A549 (cell line): ENCODE data around the gene TMEM53. TPM values are rescaled to one million over a fixed set of nuclear protein-coding genes. Genes with fewer than 3 reads are reported as not detected.

Experiments
- ATAC-seq, 2 experiments: fragments of 200-7000 bp in 1 of 2; fragments of >200 bp in 1 of 2; cut with Nextera tagmentation in 1 of 2; cut with Tn5 transposase in 1 of 2; 3 replicates each; pipeline versions ENCODE4 v1.8.0 to v1.9.1; 2018 to 2020; ENCODE audit warnings: mild to moderate bottlenecking in 1 of 2, moderate library complexity in 1 of 2
- CTCF ChIA-PET: fragments of 300-600 bp; sonication (Branson Sonifier 250); formaldehyde crosslinking; extraction: SDS; loops from one replicate; lab custom pipeline; 2021; ENCODE audit warnings: antibody characterized with exemption, inconsistent platforms; lab: Yijun Ruan, JAX
- POLR2A ChIA-PET: fragments of 350-600 bp; formaldehyde crosslinking; extraction: SDS; loops from one replicate; lab custom pipeline; 2021; ENCODE audit warnings: antibody characterized with exemption, inconsistent platforms; lab: Yijun Ruan, JAX
- DNase-seq, 2 experiments: peaks; one replicate each; pipeline versions ENCODE4 v3.0.0 to v3.0.0-alpha.2; 2011 to 2016; ENCODE audit warnings: low read depth in 1 of 2, low spot score in 1 of 2
- FAIRE-seq: peaks from 2 replicates; lab custom pipeline; 2011; peaks lifted over from hg19 to GRCh38; lab: Jason Lieb, UNC
- H3K27ac ChIP-seq, 2 experiments: fragments of >200 bp; sonication (Bioruptor Twin); formaldehyde crosslinking; 3 replicates each; pipeline ENCODE4 v1.5.1; 2016 to 2017
- H3K4me1 ChIP-seq: fragments of >200 bp; sonication (Bioruptor Twin); formaldehyde crosslinking; 3 replicates; pipeline ENCODE4 v1.6.1; 2016
- H3K4me2 ChIP-seq: fragments of >200 bp; sonication (Bioruptor Twin); formaldehyde crosslinking; 3 replicates; pipeline ENCODE4 v1.6.1; 2016
- H3K4me3 ChIP-seq: fragments of >200 bp; sonication (Bioruptor Twin); formaldehyde crosslinking; 3 replicates; pipeline ENCODE4 v1.5.1; 2016
- H3K9me3 ChIP-seq: fragments of >200 bp; sonication (Bioruptor Twin); formaldehyde crosslinking; 3 replicates; pipeline ENCODE4 v1.6.1; 2016
- BHLHE40 ChIP-seq: IDR thresholded peaks from 2 replicates; pipeline ENCODE4 v1.6.1; 2012; ENCODE audit warnings: low read depth, low read length, inconsistent platforms
- EHF ChIP-seq: fragments of 250-450 bp; sonication (Bioruptor Pico); IDR thresholded peaks from 2 replicates; pipeline ENCODE4 v1.5.0; 2020; ENCODE audit warnings: mild to moderate bottlenecking
- EHMT2 ChIP-seq: fragments of 200-600 bp; sonication (generic); IDR thresholded peaks from 2 replicates; pipeline ENCODE4 v1.6.1; 2016; ENCODE audit warnings: antibody characterized with exemption, low read depth, mild to moderate bottlenecking, moderate library complexity
- EP300 ChIP-seq, 2 experiments: fragments of >200 bp; sonication (Bioruptor Twin); formaldehyde crosslinking; IDR thresholded peaks; 2 replicates in 1 of 2; 3 replicates in 1 of 2; pipeline ENCODE4 v1.6.1; 2016 to 2017
- HDAC2 ChIP-seq: fragments of 200-600 bp; sonication (generic); IDR thresholded peaks from 2 replicates; pipeline ENCODE4 v1.6.1; 2016
- HEYL ChIP-seq: fragments of 250-450 bp; sonication (Bioruptor Pico); IDR thresholded peaks from 2 replicates; pipeline ENCODE4 v1.8.0; 2021; ENCODE audit warnings: mild to moderate bottlenecking, moderate library complexity
- HOXB5 ChIP-seq: fragments of 250-450 bp; sonication (Bioruptor Pico); IDR thresholded peaks from 2 replicates; pipeline ENCODE4 v1.5.0; 2020; ENCODE audit warnings: mild to moderate bottlenecking, moderate library complexity
- KDM1A ChIP-seq: fragments of 200-600 bp; sonication (generic); IDR thresholded peaks from 2 replicates; pipeline ENCODE4 v1.6.1; 2016; ENCODE audit warnings: low read depth, mild to moderate bottlenecking
- KDM5A ChIP-seq: fragments of 200-600 bp; sonication (generic); IDR thresholded peaks from 2 replicates; pipeline ENCODE4 v1.6.1; 2016; ENCODE audit warnings: antibody characterized with exemption, mild to moderate bottlenecking
- MAFK ChIP-seq: fragments of 450-650 bp; IDR thresholded peaks from 2 replicates; pipeline ENCODE4 v1.6.1; 2014; ENCODE audit not compliant: partially characterized antibody
- MAZ ChIP-seq: fragments of 150-350 bp; IDR thresholded peaks from 2 replicates; pipeline ENCODE4 v1.6.1; 2014; ENCODE audit warnings: antibody characterized with exemption, low read depth, low read length, borderline replicate concordance
- MYC ChIP-seq: IDR thresholded peaks from 2 replicates; pipeline ENCODE4 v1.6.1; 2012; ENCODE audit warnings: mild to moderate bottlenecking, inconsistent platforms, low read length, improper control_type of control experiment, borderline replicate concordance
- NR3C1 ChIP-seq: fragments of >200 bp; sonication (Bioruptor Twin); formaldehyde crosslinking; IDR thresholded peaks from 3 replicates; pipeline ENCODE4 v1.6.1; 2017
- PHF8 ChIP-seq: fragments of 200-600 bp; sonication (generic); IDR thresholded peaks from 2 replicates; pipeline ENCODE4 v1.6.1; 2016; ENCODE audit warnings: low read depth, mild to moderate bottlenecking, antibody characterized with exemption, moderate library complexity, borderline replicate concordance
- POLR2A ChIP-seq: IDR thresholded peaks from 2 replicates; pipeline ENCODE4 v1.6.1; 2012; ENCODE audit warnings: mild to moderate bottlenecking, low read length
- POLR2AphosphoS2 ChIP-seq: conservative IDR thresholded peaks from 2 replicates; pipeline ENCODE4 v1.6.1; 2012; ENCODE audit warnings: low read length, improper control_type of control experiment, inconsistent platforms
- RAD21 ChIP-seq, 2 experiments: fragments of >200 bp in 1 of 2; sonication (Bioruptor Twin) in 1 of 2; formaldehyde crosslinking in 1 of 2; IDR thresholded peaks in 1 of 2; conservative IDR thresholded peaks in 1 of 2; 2 replicates in 1 of 2; 3 replicates in 1 of 2; pipeline ENCODE4 v1.6.1; 2012 to 2018; ENCODE audit warnings: inconsistent platforms in 1 of 2
- RARB ChIP-seq: fragments of 250-450 bp; sonication (Bioruptor Pico); IDR thresholded peaks from 2 replicates; pipeline ENCODE4 v1.8.0; 2021; ENCODE audit warnings: mild to moderate bottlenecking, moderate library complexity
- RCOR1 ChIP-seq: fragments of 150-350 bp; IDR thresholded peaks from 2 replicates; pipeline ENCODE4 v1.6.1; 2014; ENCODE audit warnings: antibody characterized with exemption, low read length, low read depth
- SREBF2 ChIP-seq: fragments of 450-650 bp; IDR thresholded peaks from 2 replicates; pipeline ENCODE4 v1.6.1; 2014; ENCODE audit warnings: mild to moderate bottlenecking, moderate library complexity
- TP53 ChIP-seq: fragments of 250-450 bp; sonication (Bioruptor Pico); IDR thresholded peaks from 2 replicates; pipeline ENCODE4 v1.5.0; 2021; ENCODE audit warnings: mild to moderate bottlenecking, moderate library complexity
- ZFP36 ChIP-seq: fragments of 450-650 bp; IDR thresholded peaks from 2 replicates; pipeline ENCODE4 v1.6.1; 2014; ENCODE audit warnings: borderline replicate concordance; ENCODE audit not compliant: partially characterized antibody
- WGBS: methylation state at CpG from one replicate; pipeline ENCODE4 v1.1.6; 2017; ENCODE audit errors: missing lambda C conversion rate; 5-methylcytosine and 5-hydroxymethylcytosine counted together
- polyA plus RNA-seq, 4 experiments: library from polyadenylated mRNA; depleted of rRNA in 3 of 4; stranded (reverse); fragments of >200 nt; fragmentation: RNase III in 1 of 4; extraction: RNeasy Plus Mini Kit Qiagen cat#74134 plus additional on column Dnase treatment in 1 of 4; gene quantifications; 2 replicates in 3 of 4; 3 replicates in 1 of 4; pipeline ENCODE4 v1.2.3, GENCODE V29; 2011 to 2017
- TF ChIP-seq, protein P1 (sequence below): fragments of >200 bp; sonication (Bioruptor Twin); formaldehyde crosslinking; IDR thresholded peaks from 2 replicates; pipeline ENCODE4 v1.6.1; 2016
- TF ChIP-seq, protein P2 (sequence below): IDR thresholded peaks from 2 replicates; pipeline ENCODE4 v1.6.1; 2012; ENCODE audit warnings: low read depth, borderline replicate concordance
- TF ChIP-seq, protein P3 (sequence below): IDR thresholded peaks from 2 replicates; pipeline ENCODE4 v1.6.1; 2012
- TF ChIP-seq, protein P4 (sequence below): fragments of 450-650 bp; IDR thresholded peaks from 2 replicates; pipeline ENCODE4 v1.6.1; 2014; ENCODE audit warnings: antibody characterized with exemption
- TF ChIP-seq, protein P5 (sequence below): IDR thresholded peaks from 2 replicates; pipeline ENCODE4 v1.6.1; 2012

The TMEM53 gene
- polyA plus RNA-seq, 2 of the 4 experiments (the other 2 are of a cell fraction), result 6.2 to 8.0 TPM

- ATAC-seq, result no peak
- TF ChIP-seq, protein P1, sequence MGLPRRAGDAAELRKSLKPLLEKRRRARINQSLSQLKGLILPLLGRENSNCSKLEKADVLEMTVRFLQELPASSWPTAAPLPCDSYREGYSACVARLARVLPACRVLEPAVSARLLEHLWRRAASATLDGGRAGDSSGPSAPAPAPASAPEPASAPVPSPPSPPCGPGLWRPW, result no peak
- TF ChIP-seq PHF8, result no peak
- TF ChIP-seq, protein P2, sequence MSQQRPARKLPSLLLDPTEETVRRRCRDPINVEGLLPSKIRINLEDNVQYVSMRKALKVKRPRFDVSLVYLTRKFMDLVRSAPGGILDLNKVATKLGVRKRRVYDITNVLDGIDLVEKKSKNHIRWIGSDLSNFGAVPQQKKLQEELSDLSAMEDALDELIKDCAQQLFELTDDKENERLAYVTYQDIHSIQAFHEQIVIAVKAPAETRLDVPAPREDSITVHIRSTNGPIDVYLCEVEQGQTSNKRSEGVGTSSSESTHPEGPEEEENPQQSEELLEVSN, result no peak
- TF ChIP-seq SREBF2, result no peak
- no peak for TF ChIP-seq EHMT2
- no peak for TF ChIP-seq MAFK
- TF ChIP-seq MAZ, result no peak
- no peak for TF ChIP-seq RAD21 (conservative IDR thresholded peaks at IDR 0.05 in 1 of 2, IDR thresholded peaks at IDR 0.05 in 1 of 2)
- no peak for TF ChIP-seq ZFP36
- TF ChIP-seq BHLHE40, result no peak
- no peak for TF ChIP-seq KDM5A
- TF ChIP-seq, protein P3, sequence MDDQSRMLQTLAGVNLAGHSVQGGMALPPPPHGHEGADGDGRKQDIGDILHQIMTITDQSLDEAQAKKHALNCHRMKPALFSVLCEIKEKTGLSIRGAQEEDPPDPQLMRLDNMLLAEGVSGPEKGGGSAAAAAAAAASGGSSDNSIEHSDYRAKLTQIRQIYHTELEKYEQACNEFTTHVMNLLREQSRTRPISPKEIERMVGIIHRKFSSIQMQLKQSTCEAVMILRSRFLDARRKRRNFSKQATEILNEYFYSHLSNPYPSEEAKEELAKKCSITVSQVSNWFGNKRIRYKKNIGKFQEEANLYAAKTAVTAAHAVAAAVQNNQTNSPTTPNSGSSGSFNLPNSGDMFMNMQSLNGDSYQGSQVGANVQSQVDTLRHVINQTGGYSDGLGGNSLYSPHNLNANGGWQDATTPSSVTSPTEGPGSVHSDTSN, result no peak
- TF ChIP-seq POLR2AphosphoS2, result no peak
- TF ChIP-seq, protein P4, sequence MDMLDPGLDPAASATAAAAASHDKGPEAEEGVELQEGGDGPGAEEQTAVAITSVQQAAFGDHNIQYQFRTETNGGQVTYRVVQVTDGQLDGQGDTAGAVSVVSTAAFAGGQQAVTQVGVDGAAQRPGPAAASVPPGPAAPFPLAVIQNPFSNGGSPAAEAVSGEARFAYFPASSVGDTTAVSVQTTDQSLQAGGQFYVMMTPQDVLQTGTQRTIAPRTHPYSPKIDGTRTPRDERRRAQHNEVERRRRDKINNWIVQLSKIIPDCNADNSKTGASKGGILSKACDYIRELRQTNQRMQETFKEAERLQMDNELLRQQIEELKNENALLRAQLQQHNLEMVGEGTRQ, result no peak
- no peak for TF ChIP-seq EHF (CRISPR knock-in tag)
- no peak for TF ChIP-seq HEYL (CRISPR knock-in tag)
- TF ChIP-seq MYC, result no peak
- TF ChIP-seq POLR2A, result no peak
- no peak for TF ChIP-seq NR3C1
Measured at GRCh38 chr1:44650159-44650831, 24.0 kb downstream of the TMEM53 start.

GRCh38 chr1:44649788-44650158 is 24.5 kb downstream of the TMEM53 start:
- 90% methylated on average over 11 of the region's 13 CpGs for WGBS
- H3K4me1 ChIP-seq, result no peaks in the 10 kb centered on the region
- TF ChIP-seq HDAC2, result no peak
- TF ChIP-seq MAZ, result no peak
- TF ChIP-seq ZFP36, result no peak
- no peak for TF ChIP-seq RARB (CRISPR knock-in tag)
- TF ChIP-seq, protein P5, sequence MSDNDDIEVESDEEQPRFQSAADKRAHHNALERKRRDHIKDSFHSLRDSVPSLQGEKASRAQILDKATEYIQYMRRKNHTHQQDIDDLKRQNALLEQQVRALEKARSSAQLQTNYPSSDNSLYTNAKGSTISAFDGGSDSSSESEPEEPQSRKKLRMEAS, result no peak
- TF ChIP-seq HOXB5 (CRISPR knock-in tag), result no peak
- TF ChIP-seq PHF8, result no peak
- TF ChIP-seq MAFK, result no peak
- TF ChIP-seq KDM5A, result no peak
- no peak for TF ChIP-seq RCOR1
- TF ChIP-seq TP53 (CRISPR knock-in tag), result no peak
- no peak for TF ChIP-seq KDM1A
- TF ChIP-seq EP300 (IDR thresholded peaks at IDR 0.05), result no peak
- H3K4me2 ChIP-seq, result no peak overlapping the region
- POLR2A ChIA-PET, result no interaction called here
- no peak overlapping the region for H3K27ac ChIP-seq
- CTCF ChIA-PET, result interaction anchor here (1.6 to 5.6 kb wide), 3 partner anchors 12 to 55 kb away, joined by 3 to 119 read pairs (median 24); no protein-coding TSS in a partner anchor
- DNase-seq, result no peak
- FAIRE-seq, result no peak
- no peak overlapping the region for H3K4me3 ChIP-seq
- no peak for ATAC-seq
- no peaks in the 10 kb centered on the region for H3K9me3 ChIP-seq

More at GRCh38 chr1:44650159-44650831, 24.0 kb downstream of the TMEM53 start:
- ChIA-PET CTCF (interaction anchor here (0.7 to 5.6 kb wide), 6 partner anchors 13 to 432 kb away, joined by 3 to 119 read pairs (median 3); no protein-coding TSS in a partner anchor), POLR2A (no interaction called here)
- DNase-seq (no peak), FAIRE-seq (no peak)
- 96% methylated on average over 14 of the region's 23 CpGs for WGBS
- no peak overlapping the region for H3K4me3 ChIP-seq
- no peak overlapping the region for H3K27ac ChIP-seq
- H3K9me3 ChIP-seq, result no peaks in the 10 kb centered on the region
- H3K4me2 ChIP-seq, result no peak overlapping the region
- H3K4me1 ChIP-seq, result no peaks in the 10 kb centered on the region
